HG02870 (cell line): ENCODE data around the gene RAB14.

Source experiments
- ATAC-seq: cut with Tn5 transposase; IDR thresholded peaks from one replicate; pipeline ENCODE4 v1.9.1; 2021; ENCODE audit warnings: mild to moderate bottlenecking, moderate library complexity; ENCODE audit not compliant: unreplicated experiment

RAB14 gene

DNA sequence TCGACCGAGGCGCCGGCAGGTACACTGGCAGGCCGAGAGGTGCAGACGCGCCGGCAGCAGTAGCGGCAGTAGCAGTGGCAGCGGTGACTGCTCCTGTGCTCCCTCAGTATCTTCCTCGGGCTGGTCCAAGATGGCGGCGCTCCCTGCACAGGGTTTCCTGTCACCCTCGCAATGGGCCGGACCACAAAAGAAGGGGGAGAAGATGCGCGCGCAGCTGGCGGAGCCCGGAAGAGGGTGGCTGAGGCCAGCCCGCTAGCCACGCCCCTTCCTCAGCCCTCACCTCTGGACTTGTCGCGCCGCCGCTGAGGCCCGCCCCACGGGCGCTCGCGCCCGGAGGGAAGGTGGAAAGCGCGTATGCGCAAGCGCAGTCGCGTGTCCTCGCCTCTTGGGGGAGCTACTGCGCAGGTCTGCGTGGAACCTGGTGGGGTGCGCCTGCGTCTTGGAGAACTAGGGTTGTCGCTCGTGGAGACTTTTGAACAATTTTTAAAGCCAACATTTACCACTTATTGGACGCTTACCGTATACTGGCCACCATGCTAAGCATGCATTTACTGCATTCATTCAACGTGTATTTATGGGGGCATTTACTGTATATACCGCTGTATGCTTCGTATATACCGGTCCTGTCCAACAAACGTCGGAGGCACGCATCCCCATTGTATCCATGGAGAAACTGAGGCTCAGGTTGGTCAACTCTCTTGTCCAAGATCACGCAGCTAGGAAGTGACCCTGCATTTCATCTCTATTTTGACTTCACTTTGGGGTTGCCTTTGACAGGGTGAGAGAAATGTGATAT is at the start of gene RAB14:
RAB14 (minus strand) TSS at position 132 of the 796 bp plus-strand sequence. CDS start 8,457 bp downstream, outside the sequence.
- peak; percentile 84 for ATAC-seq

DNA sequence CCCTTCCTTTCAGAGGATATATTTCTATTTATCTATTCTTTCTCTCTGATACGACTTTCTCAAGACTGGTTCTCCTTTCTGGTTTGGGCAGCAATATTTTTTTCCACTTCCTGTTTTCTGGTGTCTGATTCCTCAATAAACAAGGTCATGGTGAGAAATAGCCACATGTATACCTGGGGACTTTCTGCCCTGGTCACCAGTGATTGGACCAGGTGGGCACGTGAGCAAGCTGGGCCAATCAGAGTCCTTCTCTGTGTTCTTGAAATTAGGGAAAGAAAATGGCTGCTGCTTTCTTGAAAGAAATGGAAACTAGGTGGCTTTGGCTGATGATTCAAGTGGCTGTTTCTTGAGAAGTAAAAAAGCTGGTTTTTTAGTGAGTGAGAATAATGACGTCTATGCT is 47.9 kb upstream of the RAB14 start:
- no peak for ATAC-seq

DNA sequence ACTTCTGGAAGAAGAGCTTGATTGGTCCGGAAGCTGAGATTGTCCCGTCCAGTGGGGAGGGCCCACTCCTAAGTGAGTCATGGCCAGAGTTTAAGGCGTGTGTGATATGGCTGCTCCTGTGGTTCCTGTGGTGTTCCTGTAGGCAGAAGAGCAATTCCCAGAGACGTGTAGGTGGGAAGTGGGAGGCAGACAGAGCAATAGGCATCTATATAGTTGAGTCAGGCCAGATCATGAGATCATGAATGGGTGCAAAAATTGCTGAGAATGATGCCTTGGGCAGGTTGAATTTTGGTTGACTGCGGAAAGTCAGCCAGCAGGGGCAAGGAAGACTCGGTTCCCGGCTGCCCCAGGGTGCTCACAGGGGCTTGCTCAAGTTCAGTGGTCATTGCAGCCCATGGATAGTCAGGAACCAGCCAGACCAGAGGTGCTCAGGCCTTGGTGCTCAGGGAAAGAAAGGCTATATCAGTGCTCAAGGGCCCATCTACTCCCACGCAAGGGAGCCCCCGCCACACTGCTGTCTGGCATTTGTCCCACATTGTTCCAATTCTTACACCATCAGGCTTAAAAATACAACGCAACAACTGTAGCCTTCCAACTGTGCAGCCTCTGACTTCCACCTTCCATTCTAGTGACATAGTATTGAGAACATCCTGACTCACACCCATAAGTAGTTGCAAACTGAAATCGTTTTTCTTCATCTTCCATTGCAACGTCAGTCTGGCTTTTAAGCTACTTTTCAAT is 45.3 kb upstream of the RAB14 start:
- ATAC-seq: no peak

DNA sequence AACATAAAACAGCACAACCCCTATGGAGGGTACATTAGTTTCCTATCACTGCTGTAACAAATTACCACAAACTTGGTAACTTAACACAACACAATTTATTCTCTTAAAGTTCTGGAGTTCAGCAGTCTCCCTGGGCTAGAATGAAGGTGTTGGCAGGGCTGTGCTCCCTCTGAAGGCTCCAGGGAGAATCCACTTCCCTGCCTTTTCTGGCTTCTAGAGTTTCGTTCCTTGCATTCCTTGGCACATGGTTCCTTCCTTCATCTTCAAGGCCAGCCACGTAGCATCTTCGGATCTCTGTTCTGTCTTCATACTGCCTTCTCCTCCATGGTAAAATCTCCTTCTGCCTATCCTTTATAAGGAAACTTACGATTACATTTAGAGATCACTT is 41.3 kb upstream of the RAB14 start:
- ATAC-seq: no peak

DNA sequence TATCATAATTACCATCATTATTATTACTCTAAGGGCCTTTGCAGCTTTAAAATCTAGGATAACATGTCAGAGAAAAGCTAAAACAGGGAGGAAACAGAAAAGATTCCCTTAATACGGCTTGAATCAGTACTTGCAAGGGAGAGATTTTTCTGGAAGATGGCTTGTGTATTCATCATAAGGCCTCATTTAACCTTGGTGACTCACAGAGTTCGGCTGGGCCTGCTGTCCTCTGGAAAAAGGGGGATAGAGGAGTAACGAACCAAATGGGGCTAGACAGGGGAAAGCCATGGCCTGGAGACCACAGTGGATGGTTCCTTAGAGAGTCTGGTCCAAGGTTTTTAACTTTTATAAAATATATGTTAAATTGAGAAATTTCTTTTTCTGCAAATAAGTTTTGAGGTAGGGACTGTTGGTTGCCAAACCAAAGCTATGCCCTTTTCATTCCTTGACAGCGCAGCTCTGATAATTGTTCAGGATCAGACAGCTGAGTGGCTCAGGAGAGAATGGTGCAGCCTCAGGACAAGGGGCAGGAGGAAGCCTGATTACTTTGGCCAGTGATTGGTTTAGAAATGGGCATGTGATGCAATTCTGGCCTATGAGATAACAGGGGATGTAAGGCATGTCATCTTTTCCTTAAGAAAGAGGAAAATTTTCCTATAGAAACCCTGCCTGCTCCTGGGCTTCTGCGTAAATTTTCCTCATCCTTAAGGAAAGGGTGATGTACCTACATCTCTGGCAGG is 40.7 kb upstream of the RAB14 start:
- no peak for ATAC-seq

DNA sequence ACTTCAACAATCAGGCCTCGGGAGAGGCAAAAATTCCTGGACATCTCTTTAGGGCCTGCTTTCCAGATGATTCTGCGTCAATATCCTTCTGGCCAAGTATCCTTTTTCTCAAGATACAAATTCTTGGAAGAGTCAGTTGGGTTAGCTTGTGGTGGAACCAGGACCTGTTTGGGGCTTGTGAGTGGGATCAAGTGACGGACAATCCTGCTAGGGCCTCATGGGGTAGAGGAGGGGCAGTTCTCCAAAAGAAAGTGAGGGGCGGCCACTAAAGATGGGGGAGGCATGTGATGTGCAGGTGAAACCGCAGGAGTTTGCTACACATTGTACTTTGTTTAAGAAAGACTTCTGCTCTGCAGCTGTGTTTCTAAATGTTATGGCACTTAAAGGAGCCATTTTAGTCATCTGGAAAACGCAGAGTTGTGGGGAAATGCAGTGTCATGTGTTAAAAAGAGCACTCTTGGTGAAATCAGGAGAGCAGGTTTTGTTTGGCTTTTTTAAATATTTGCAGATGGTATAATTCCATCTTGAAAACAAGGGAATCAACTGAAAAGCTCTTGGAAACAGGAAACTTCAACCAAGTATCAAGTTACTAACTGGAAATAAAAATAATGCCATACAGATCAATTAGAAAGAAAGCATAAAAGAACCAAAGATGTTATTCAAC is 38.9 kb upstream of the RAB14 start:
- no peak for ATAC-seq

DNA sequence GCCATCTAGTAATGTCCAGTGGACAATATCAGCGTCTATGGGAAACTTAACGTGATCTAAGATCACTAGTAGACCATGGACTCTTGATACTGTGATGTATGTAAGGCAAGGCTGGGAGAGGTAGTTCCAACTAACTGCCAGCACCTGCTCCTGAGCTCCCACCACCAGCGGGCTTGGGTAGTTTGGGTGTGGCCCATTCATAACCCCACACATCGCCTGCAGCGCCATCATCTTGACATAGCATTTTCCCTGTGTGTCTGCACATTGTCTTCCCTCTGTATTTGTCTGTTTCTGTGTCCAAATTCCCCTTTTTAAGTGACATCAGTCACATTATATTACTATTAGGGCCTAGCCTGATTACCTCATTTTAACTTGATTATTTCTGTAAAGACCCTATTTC is 38.2 kb upstream of the RAB14 start:
- ATAC-seq: no peak

DNA sequence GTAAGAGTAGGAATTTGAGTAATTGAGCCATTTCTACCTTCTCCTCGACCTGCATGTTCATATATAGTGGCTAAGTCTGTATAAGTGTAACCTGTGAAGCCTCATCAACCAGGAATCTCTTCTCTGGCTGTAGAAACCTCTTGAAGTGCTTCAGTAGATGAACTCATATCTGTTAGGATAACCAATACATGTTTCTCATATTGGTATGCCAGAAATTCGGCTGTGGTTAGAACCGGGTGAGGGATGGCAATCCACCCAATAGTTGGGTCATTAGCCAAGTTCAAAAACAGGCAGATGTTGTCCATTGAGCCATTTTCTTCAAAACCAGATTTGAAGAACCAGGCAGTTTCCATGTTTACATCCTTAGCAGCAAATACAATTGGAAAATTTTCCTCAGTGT is 37.4 kb upstream of the RAB14 start:
- no peak for ATAC-seq

DNA sequence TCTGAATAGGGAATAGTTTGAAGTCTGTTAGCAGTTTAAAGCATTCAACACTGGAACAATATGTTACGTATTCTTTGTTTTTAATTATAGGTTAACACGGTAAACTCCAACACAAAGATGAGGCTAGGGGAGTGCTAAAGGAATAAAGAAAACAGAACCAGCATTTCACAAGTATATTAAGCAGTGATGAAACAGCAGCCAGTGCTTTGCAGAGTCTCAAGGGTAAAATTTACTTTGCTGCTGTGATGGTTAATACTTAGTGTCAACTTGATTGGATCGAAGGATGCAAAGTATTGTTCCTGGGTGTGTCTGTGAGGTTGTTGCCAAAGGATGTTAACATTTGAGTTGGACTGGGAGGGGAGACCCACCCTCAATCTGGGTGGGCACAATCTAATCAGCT is 36.2 kb upstream of the RAB14 start:
- no peak for ATAC-seq

DNA sequence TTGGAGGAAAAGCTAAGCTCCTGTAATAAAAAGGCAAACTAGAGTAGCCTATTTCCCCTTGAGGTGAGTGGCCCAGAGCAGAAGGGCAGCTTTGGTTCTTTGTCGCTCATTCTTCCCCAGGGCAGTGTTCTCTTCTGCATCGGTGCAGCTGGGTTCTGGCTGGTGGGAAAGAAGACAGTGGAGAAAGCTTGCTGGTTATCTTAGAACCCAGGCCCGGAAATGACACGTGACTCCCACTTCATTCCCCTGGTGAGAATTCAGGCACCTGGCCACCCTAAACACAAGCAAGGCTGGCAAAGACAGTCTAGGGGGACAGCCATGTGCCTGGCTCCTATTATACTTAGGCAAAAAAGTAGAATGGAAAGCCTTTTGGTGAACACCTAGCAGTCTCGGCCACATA is 33.8 kb upstream of the RAB14 start:
- ATAC-seq: no peak

DNA sequence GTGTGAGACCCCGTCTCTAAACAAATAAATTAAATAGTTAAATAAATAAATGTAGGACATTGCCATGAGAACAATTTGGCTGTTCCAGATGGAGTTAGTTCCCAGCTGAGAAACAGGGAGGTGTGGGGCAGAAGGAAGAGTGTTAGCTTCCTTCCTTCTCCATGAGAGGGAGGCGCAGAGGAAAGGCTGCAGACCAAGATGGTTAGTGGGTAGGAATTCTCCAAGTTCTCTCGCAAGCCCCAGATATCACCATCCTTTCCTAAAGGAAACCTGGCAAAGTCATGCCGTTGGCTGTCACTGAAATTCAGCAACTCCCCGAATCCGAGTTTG is 33.1 kb upstream of the RAB14 start:
- ATAC-seq: no peak

DNA sequence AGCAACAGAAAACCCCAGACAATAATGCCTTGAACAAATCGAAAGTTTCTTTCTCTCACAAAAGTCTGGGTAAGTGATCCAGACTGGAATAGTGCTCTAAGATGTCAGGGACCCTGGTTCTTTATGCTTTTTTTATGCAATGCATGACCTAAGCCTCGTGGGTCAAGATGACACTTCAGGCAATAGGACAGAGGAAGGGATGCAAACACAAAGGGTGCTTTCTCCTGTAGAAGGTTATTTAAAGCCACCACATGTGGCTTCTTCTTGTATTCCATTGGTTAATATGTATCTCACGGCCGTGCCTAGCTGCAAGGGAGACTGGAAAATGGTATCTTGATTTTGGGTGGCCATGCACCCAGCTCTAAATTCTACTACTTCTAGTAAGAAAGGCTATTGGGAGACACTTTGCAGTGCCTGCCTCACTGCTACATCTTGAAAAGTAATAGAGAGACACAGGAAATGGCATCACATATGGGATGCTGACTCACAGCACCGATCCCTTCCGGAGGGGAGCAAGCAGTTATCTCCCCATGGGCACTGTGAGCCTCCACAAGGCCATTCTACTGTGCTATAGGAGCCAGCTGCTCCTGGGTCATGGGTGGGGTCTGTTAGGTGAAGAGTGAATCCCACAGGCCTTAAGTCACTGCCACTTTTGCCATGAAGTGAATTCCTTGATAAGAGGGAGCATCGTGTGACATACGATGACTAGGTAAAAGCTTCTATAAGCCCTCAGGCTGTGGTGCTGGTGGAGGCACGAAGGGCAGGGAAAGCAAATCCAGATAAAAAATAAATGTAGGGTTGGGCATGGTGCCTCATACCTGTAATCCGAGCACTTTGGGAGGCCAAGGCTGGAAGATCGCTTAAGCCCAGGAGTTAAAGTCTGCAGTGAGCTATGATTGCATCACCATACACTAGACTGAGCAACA is 32.5 kb upstream of the RAB14 start:
- ATAC-seq: no peak

DNA sequence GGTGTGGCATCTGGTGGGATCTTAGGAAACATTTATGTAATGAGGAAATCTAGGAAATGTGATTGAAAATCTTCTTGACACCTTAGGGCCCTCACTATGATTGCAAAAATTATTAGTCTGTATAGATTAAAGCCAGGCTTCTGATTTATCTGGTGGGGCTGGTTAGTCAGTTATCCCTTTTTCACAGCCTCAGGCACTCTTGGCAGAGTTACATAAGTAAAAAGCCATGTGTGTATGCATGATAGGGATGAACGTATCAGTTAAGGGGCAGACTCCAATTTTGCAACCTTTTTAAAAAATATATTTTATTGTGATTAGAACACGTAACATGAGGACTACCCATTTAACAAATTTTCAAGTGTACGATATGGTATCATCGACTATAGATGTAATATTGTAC is 30.6 kb upstream of the RAB14 start:
- no peak for ATAC-seq

DNA sequence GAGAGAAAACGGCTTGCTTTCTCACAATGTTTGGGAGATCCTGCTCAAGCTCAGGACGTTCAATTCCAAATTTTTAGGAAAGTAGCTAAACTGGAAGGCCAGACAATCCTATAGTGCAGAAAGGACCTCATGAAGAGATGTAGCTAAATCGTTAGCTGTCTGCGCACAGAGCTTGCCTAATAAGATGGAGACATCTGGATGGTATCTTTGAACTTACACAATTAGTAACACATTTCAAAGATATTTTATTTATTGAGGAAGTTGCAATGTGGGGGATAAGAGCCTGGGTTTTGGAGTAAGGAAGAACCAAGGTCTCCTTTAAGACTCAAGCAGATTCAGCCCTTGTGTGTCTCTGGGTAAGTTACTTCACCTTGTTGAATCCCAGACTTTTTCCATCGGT is 28.6 kb upstream of the RAB14 start:
- no peak for ATAC-seq

DNA sequence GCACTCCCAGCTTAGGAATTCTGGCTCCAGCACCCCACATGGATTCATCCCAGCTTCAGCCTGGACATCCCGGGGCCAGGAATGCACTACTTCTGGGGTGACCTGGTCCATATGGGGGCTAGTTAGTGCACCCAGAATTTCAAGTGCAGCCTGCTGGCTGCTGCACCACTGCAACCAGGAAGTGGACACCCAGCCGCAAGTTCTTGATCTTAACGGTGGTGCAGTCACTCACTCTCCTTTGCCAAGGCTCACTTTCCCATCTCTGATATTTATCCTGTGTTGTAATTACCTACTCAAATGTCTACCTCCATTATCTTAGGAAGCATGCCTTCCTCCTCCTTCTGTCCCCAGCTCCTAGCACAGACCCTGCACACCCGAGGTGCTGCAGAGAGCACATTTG is 26.2 kb upstream of the RAB14 start:
- no peak for ATAC-seq

DNA sequence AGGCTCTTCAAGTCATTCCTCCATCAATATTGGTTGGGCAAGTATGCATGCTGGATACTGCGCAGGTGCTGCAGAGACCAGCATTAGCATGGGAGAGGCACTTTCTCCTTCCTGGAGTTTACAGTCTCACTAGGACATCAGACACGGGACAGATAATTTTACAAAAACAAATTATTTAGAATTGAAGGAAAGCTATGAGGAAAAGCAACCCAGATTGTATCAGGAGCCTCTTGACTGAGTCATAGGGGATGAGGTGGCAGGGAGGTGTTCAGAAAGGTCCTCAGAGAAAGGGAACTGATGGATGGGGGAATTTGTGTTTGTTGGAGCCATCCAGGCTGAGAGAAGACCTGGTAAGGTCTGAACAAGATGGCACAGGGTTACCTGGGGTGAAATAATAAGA is 24.5 kb upstream of the RAB14 start:
- no peak for ATAC-seq

DNA sequence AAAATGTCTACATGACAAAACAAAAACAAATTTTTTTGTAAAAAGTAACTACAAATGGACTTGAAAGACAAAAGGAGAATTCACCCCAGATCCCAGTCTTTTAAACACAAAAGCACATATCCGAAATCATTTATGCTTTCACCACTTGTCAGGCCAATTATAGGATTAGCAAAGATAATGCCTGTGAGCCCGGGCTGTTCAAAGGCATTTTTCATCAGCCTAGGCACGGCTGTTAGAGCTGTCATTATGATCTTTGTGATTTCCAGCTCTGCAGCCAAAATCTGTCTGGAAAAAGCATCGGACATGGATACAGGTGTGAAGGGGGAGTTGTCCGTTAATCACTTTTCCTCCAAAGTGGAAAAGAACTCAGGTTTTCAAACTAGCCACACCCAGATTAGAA is 23.6 kb upstream of the RAB14 start:
- ATAC-seq: no peak

DNA sequence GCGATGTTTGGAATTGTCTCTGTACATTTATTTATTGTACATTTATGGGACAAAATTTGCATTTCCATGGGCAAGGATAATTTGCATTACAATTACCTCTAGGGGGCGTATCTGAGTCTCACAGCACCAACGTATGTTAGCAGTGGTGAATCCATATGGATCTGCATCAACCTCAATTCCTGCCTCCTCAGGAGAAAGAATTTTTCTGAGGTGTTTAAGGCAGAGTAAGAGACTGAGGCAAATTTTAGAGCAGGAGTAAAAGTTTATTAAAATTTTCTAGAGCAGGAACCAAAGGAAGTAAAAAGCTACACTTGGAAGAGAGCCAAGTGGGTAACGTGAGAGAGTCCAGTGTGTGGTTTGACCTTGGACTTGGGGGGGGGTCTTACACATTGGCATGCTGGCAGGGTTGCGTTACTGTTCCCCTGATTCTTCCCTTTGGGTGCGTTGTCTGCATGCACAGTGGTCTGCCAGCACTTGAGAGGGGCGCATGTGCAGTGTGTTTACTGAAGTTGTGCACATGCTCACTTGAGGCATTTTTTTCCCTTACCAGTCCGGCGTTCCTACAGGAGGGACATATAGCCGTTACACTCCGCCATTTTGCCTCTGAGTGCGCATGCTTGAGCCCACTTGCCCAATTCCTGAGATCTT is 21.0 kb upstream of the RAB14 start:
- no peak for ATAC-seq

DNA sequence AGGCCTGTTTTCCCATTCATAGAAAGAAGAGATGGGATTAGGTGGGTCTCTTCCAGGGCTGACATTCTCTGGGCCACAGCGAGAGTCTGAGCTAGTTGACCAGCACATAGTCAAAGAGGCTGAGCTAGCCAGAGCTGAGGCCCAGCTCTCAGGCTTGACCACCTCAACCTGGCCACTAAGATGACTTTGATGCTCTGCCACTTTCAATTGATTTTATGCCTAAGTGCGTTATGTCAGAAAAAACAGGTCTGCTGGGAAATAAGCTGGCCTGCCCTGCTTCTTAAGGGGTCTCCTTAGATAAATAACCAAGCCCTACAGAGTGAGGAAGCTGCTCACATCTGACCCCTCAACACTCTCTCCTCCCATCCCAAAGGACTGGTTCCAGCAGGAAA is 20.0 kb upstream of the RAB14 start:
- no peak for ATAC-seq
